Tibial nerve (tissue), 4 donors: ENCODE results near the gene GPN3.

ENCODE experiments used
- CTCF ChIP-seq, 5 experiments: fragments of 200-600 bp in 3 of 5; fragments of 450-650 bp in 2 of 5; sonication (generic) in 3 of 5; IDR thresholded peaks; one replicate each; pipeline ENCODE4 v1.5.1; 2016 to 2019; ENCODE audit warnings: antibody characterized with exemption in 5 of 5, mild to moderate bottlenecking in 3 of 5, moderate library complexity in 2 of 5
- EP300 ChIP-seq, 2 donors: sonication (generic); formaldehyde crosslinking; IDR thresholded peaks; one replicate each; pipeline ENCODE4 v1.6.1; 2017; ENCODE audit warnings: antibody characterized with exemption in 2 of 2, mild to moderate bottlenecking in 1 of 2
- POLR2A ChIP-seq, 2 donors: fragments of 450-650 bp; IDR thresholded peaks; one replicate each; pipeline ENCODE4 v1.6.1; 2017; ENCODE audit warnings: antibody characterized with exemption in 2 of 2, mild to moderate bottlenecking in 2 of 2, moderate library complexity in 2 of 2

DNA sequence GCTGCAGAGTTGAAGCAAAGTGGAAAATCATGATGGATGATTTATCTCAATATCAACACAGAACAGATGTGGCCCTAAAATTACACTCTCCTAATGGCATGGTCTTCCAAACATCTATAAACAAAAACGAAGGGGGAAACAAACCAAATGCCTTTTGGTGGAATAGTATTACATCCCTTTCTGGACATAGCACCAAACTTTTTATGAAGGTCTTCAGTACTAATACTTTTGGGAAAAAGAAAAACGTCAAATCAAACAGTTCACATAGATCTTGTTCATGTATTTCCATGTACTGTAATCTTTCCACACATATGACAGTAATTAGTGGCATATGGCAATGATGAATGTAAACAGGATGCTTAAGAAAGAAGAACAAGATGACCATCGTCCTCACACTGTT is 41.7 kb downstream of the GPN3 start:
- TF ChIP-seq EP300 (IDR thresholded peaks at IDR 0.05) = no peak
- no peak for TF ChIP-seq CTCF (IDR thresholded peaks at IDR 0.05)
- TF ChIP-seq POLR2A (IDR thresholded peaks at IDR 0.05) = no peak
